Stimulated activated naive B cell treated with anti-CD40 and anti-IgM and Interleukin-4, amounts not matched to agents 10 μg/mL and 1 μg/mL and 100 μg/mL, for 72 hours (primary cell): ENCODE results near the gene FLT1.

Experiments used
- ATAC-seq, 2 donors: fragments of 150-1000 bp; cut with Tn5 transposase; replicated peaks; 2 replicates each; pipeline ENCODE4 v1.10.0; 2021; ENCODE audit warnings: moderate library complexity in 1 of 2
- DNase-seq: peaks from one replicate; pipeline ENCODE4 v3.0.0; 2021
- H3K27ac Mint-ChIP-seq: one replicate; pipeline ENCODE4 v1.8.0; 2022; ENCODE audit warnings: mild to moderate bottlenecking, mixed read lengths
- H3K27me3 Mint-ChIP-seq, 2 donors: one replicate each; pipeline ENCODE4 v1.8.0; 2022; ENCODE audit warnings: mixed read lengths in 2 of 2
- H3K36me3 Mint-ChIP-seq, 2 donors: one replicate each; pipeline ENCODE4 v1.8.0; 2022; ENCODE audit warnings: mixed read lengths in 2 of 2, mild to moderate bottlenecking in 1 of 2
- H3K4me1 Mint-ChIP-seq, 2 donors: one replicate each; pipeline ENCODE4 v1.8.0; 2022; ENCODE audit warnings: mixed read lengths in 2 of 2, mild to moderate bottlenecking in 1 of 2
- H3K4me3 Mint-ChIP-seq, 2 donors: one replicate each; pipeline ENCODE4 v1.8.0; 2022; ENCODE audit warnings: mild to moderate bottlenecking in 2 of 2, mixed read lengths in 2 of 2, moderate library complexity in 1 of 2
- H3K9me3 Mint-ChIP-seq, 2 donors: one replicate each; pipeline ENCODE4 v1.8.0; 2022; ENCODE audit warnings: mixed read lengths in 2 of 2, mild to moderate bottlenecking in 1 of 2

Gene FLT1

GRCh38 chr13:28328271-28328607, 166.7 kb downstream of the FLT1 start:
- H3K36me3 Mint-ChIP-seq: no peaks in the 10 kb centered on the region
- peaks cover 11 to 16% of the 10 kb centered on the region in 2 donors for H3K4me1 Mint-ChIP-seq
- no peak overlapping the region for H3K4me3 Mint-ChIP-seq
- no peaks in the 10 kb centered on the region for H3K9me3 Mint-ChIP-seq
- DNase-seq: no peak
- H3K27me3 Mint-ChIP-seq: no peaks in the 10 kb centered on the region
- ATAC-seq: no peak
- no peak overlapping the region for H3K27ac Mint-ChIP-seq

- peak overlapping the region; percentile 25 for H3K27ac Mint-ChIP-seq
- no peak for ATAC-seq
- H3K36me3 Mint-ChIP-seq: no peaks in the 10 kb centered on the region
- no peak for DNase-seq
- H3K9me3 Mint-ChIP-seq: no peaks in the 10 kb centered on the region
- no peak overlapping the region for H3K4me3 Mint-ChIP-seq
- no peaks in the 10 kb centered on the region for H3K27me3 Mint-ChIP-seq
- H3K4me1 Mint-ChIP-seq: peaks cover 14 to 16% of the 10 kb centered on the region in 2 donors
These were observed 167.3 kb downstream of the FLT1 start for GRCh38 chr13:28327373-28328270.

- Mint-ChIP-seq H3K36me3 (no peaks in the 10 kb centered on the region), H3K27me3 (no peaks in the 10 kb centered on the region), H3K4me1 (peaks cover 14 to 16% of the 10 kb centered on the region in 2 donors)
These were observed 168.9 kb downstream of the FLT1 start for GRCh38 chr13:28326056-28326455.

DNA sequence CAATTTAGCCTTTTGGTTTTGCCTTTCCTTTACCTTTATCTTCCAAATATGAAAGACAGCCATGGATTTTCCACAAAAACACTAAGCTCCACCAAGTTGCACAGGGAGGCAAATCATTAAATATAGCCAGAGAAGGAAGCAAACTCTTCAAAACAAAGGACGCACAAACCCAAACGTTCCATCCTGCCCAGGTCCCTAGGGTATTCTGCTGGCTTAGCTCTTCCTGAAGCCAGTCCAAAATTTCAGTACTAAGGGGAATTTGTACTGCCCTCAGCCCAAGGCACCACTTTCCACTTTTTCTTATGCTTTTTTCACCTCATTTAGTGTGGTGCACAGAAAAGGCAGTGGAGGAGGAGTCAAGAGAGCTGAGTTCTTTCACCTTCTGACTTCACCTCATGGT, 169.9 kb downstream of the FLT1 start:
- peaks cover 14 to 16% of the 10 kb centered on the region in 2 donors for H3K4me1 Mint-ChIP-seq
- no peak overlapping the region for H3K27ac Mint-ChIP-seq
- no peaks in the 10 kb centered on the region for H3K9me3 Mint-ChIP-seq
- H3K36me3 Mint-ChIP-seq: peaks cover 0 to under 1% of the 10 kb centered on the region in 2 donors
- DNase-seq: no peak
- no peak overlapping the region for H3K4me3 Mint-ChIP-seq
- no peak for ATAC-seq
- H3K27me3 Mint-ChIP-seq: no peaks in the 10 kb centered on the region

More at GRCh38 chr13:28326056-28326455, 168.9 kb downstream of the FLT1 start:
- H3K9me3 Mint-ChIP-seq: no peaks in the 10 kb centered on the region
- H3K27ac Mint-ChIP-seq: no peak overlapping the region
- ATAC-seq (no peak), DNase-seq (no peak)
- no peak overlapping the region for H3K4me3 Mint-ChIP-seq

GRCh38 chr13:28324181-28324789, 170.6 kb downstream of the FLT1 start:
- H3K36me3 Mint-ChIP-seq: peaks cover 4 to 7% of the 10 kb centered on the region in 2 donors
- no peaks in the 10 kb centered on the region for H3K9me3 Mint-ChIP-seq
- DNase-seq: peak; percentile 50
- H3K4me3 Mint-ChIP-seq: no peak overlapping the region
- H3K4me1 Mint-ChIP-seq: peaks cover 14 to 16% of the 10 kb centered on the region in 2 donors
- H3K27ac Mint-ChIP-seq: no peak overlapping the region
- no peaks in the 10 kb centered on the region for H3K27me3 Mint-ChIP-seq
- peak; percentile 82 to 87 for ATAC-seq

DNA sequence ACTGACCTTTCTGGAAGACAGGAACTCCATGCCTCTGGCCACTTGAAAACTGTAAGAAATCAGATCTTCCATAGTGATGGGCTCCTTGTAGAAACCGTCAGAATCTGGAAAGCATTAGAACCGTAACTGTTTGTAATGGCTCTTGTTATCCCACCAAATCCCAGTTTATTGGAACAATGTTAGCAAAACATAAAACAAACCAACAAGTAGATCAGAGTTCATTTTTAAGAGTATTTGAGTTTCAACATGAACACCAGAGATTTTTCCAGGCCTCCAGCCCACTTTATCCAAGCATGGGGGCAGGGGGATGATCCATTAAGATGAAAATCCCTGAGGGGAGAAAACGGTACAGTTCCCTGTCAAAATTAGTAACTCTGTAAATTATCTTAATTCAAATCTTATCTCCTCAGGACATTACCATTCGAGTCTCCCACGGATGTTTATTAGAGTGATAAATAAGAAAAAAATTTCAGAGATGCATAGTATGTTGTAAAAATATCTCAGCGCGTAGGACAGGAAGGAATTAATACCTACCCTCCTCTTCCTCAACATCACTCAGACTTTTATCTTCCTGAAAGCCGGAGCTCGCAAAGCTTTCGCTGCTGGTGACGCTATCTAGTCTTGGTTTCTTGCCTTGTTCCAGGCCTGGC, 172.5 kb downstream of the FLT1 start:
- no peaks in the 10 kb centered on the region for H3K9me3 Mint-ChIP-seq
- H3K36me3 Mint-ChIP-seq: peaks cover 4 to 13% of the 10 kb centered on the region in 2 donors
- H3K4me3 Mint-ChIP-seq: no peak overlapping the region
- H3K4me1 Mint-ChIP-seq: peaks cover 14 to 17% of the 10 kb centered on the region in 2 donors
- H3K27me3 Mint-ChIP-seq: no peaks in the 10 kb centered on the region
- ATAC-seq (no peak), DNase-seq (no peak)
- no peak overlapping the region for H3K27ac Mint-ChIP-seq

GRCh38 chr13:28321756-28322155, 173.2 kb downstream of the FLT1 start:
- ATAC-seq (no peak), DNase-seq (no peak)
- peaks cover 4 to 13% of the 10 kb centered on the region in 2 donors for H3K36me3 Mint-ChIP-seq
- no peaks in the 10 kb centered on the region for H3K27me3 Mint-ChIP-seq
- no peaks in the 10 kb centered on the region for H3K9me3 Mint-ChIP-seq
- H3K4me1 Mint-ChIP-seq: peaks cover 18 to 23% of the 10 kb centered on the region in 2 donors
- H3K27ac Mint-ChIP-seq: no peak overlapping the region
- no peak overlapping the region for H3K4me3 Mint-ChIP-seq

DNA sequence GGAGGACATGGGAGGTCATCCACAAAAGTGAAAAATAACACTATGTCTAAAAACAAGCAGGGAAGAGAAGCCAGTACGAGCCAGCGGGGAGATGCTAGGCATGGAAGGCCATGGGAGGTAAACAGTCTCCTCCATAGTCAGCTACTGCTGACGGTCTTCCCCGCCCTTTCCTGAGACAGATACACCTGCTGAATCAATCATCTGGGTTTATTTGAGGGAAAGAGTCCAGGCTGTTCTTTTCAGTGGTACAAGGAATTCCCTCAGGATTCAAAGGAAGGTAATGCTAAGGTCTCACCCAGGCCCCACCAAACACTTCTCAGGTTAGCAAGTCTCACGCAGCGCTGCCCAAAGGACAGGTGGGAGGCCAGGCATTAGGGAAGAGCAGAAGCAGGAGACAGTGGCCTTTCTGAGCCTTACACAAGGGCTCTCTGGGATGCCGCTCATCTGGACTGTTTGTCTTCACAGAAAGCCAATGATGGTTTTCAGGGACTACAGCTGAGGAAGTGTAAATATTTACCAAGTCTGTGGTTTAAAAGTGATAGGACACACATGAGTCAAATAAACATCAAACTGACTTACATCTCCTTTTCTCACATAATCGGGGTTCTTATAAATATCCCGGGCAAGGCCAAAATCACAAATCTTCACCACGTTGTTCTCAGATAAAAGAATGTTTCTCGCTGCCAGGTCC, 173.9 kb downstream of the FLT1 start:
- Mint-ChIP-seq H3K4me3 (no peak overlapping the region), H3K27ac (no peak overlapping the region), H3K36me3 (peaks cover 4 to 13% of the 10 kb centered on the region in 2 donors), H3K27me3 (no peaks in the 10 kb centered on the region), H3K9me3 (no peaks in the 10 kb centered on the region), H3K4me1 (peaks cover 19 to 26% of the 10 kb centered on the region in 2 donors)
- ATAC-seq (no peak), DNase-seq (no peak)

DNA sequence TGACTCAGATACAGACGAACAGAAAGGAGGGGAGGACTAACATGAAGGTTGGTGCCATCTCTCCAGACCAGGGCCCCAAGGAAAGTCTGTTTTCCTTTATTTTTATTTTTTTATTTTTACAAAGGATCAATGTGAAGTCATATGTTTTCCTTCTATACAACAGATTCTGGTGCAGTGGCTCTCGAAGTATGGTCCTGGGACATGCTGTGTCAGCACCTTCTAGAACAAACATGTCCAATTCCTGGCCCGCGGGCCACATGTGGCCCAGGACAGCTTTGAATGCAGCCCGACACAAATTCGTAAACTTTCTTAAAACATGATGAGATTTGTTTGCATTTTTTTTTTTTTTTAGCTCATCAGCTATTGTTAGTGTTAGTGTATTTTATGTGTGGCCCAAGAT, 174.7 kb downstream of the FLT1 start:
- H3K27ac Mint-ChIP-seq: no peak overlapping the region
- DNase-seq (no peak), ATAC-seq (no peak)
- H3K9me3 Mint-ChIP-seq: no peaks in the 10 kb centered on the region
- peaks cover 4 to 13% of the 10 kb centered on the region in 2 donors for H3K36me3 Mint-ChIP-seq
- no peaks in the 10 kb centered on the region for H3K27me3 Mint-ChIP-seq
- no peak overlapping the region for H3K4me3 Mint-ChIP-seq
- peaks cover 17 to 24% of the 10 kb centered on the region in 2 donors for H3K4me1 Mint-ChIP-seq

DNA sequence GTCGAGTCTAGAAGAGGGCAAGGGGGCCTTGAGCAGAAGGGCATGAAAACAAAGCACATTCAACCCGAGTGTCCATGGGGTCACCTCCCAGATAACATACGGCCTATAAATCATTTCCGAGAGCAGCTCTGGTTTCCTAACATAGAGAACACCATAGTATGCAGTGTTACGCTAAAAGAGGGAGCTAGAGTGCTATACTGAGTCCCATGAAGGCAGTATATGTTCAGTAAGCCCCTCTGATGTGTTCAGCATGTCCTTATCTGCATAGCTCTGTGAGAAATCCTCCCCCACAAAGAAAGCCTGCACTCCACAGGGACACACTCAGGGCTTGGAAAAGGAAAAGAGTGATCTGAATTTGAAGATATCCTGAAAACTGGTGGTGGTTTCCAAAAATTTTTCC, 175.4 kb downstream of the FLT1 start:
- Mint-ChIP-seq H3K36me3 (peaks cover 4 to 13% of the 10 kb centered on the region in 2 donors), H3K27me3 (no peaks in the 10 kb centered on the region), H3K9me3 (no peaks in the 10 kb centered on the region), H3K4me1 (peaks cover 13 to 17% of the 10 kb centered on the region in 2 donors), H3K4me3 (no peak overlapping the region), H3K27ac (no peak overlapping the region)
- no peak for DNase-seq
- ATAC-seq: no peak

- DNase-seq (no peak), ATAC-seq (no peak)
- Mint-ChIP-seq H3K27ac (no peak overlapping the region), H3K9me3 (no peaks in the 10 kb centered on the region), H3K4me1 (peaks cover 8 to 10% of the 10 kb centered on the region in 2 donors), H3K36me3 (peaks cover 4 to 13% of the 10 kb centered on the region in 2 donors), H3K4me3 (no peak overlapping the region), H3K27me3 (no peaks in the 10 kb centered on the region)
These were observed 176.4 kb downstream of the FLT1 start for GRCh38 chr13:28318496-28318895.

- H3K9me3 Mint-ChIP-seq: no peaks in the 10 kb centered on the region
- H3K27ac Mint-ChIP-seq: no peak overlapping the region
- DNase-seq: peak; percentile 14
- peaks cover 5 to 10% of the 10 kb centered on the region in 2 donors for H3K4me1 Mint-ChIP-seq
- no peak overlapping the region for H3K4me3 Mint-ChIP-seq
- no peaks in the 10 kb centered on the region for H3K27me3 Mint-ChIP-seq
- H3K36me3 Mint-ChIP-seq: peaks cover 4 to 17% of the 10 kb centered on the region in 2 donors
- ATAC-seq: peak; percentile 66 to 85
These were observed 178.1 kb downstream of the FLT1 start for GRCh38 chr13:28316836-28317235.

DNA sequence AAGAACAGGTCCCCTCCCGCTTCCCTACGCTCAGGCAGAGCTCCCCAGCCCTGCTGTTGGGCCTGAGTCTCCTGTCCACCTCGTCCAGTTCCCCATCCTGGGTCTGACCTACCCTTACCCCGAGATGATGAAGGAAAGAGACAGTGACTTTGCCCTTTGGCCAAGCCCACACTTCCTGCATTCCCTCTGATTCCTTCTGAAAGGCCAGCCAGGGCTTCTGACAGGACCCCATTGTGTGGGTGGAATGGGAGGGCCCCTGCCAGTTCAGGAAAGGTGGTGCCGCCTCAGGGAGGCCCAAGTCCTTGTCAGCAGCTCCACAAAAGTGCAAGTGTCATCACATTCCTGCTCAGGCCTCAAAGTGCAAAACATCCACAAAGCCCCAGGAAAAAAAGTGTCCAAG, 178.8 kb downstream of the FLT1 start:
- Mint-ChIP-seq H3K36me3 (peaks cover 4 to 20% of the 10 kb centered on the region in 2 donors), H3K27me3 (no peaks in the 10 kb centered on the region), H3K27ac (no peak overlapping the region), H3K4me3 (no peak overlapping the region), H3K9me3 (no peaks in the 10 kb centered on the region), H3K4me1 (peaks cover 5 to 10% of the 10 kb centered on the region in 2 donors)
- ATAC-seq (no peak), DNase-seq (no peak)

GRCh38 chr13:28314879-28315278, 180.0 kb downstream of the FLT1 start:
- Mint-ChIP-seq H3K9me3 (no peaks in the 10 kb centered on the region), H3K36me3 (peaks cover 6 to 23% of the 10 kb centered on the region in 2 donors), H3K4me3 (no peak overlapping the region), H3K27me3 (no peaks in the 10 kb centered on the region), H3K4me1 (peaks cover 5 to 10% of the 10 kb centered on the region in 2 donors), H3K27ac (no peak overlapping the region)
- ATAC-seq (no peak), DNase-seq (no peak)
